ENCODE results near the gene COG1.

DNA sequence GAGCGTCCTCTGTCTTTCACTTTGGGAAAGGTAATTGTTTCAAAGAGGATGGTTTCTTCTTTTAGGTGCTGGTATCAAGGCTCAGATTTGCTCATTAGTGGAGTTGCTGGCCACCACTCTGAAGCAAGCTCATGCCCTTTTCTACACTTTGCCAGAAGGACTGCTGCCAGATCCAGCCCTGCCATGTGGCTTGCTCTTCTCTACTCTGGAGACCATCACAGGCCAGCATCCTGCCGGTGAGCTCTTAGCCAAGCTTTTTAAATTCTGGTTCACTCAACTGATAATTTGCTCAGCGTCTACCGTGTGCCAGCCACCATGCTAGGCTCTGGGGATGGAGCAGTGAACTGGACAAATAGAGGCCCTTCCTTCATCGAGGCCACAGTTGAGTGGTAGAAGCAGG is 4.3 kb downstream of the COG1 start:
- TF ChIP-seq POLR2AphosphoS5 (IDR thresholded peaks at IDR 0.05): no peak
- no peak for TF ChIP-seq POLR2A (IDR thresholded peaks at IDR 0.05)
